HG03066 (cell line): ENCODE measurements around the gene TYMP.
"Not testable (repeated sequence)": the region's sequence is repeated elsewhere in the genome, so short reads cannot be mapped to it uniquely, and the experiment has no call there.

Experiments
- ATAC-seq: cut with Tn5 transposase; IDR thresholded peaks from one replicate; pipeline ENCODE4 v1.9.1; 2021; ENCODE audit warnings: low read depth; ENCODE audit not compliant: unreplicated experiment

The TYMP gene

GRCh38 chr22:50525858-50526107, 4.0 kb downstream of the TYMP start:
- peak; percentile 4 for ATAC-seq

DNA sequence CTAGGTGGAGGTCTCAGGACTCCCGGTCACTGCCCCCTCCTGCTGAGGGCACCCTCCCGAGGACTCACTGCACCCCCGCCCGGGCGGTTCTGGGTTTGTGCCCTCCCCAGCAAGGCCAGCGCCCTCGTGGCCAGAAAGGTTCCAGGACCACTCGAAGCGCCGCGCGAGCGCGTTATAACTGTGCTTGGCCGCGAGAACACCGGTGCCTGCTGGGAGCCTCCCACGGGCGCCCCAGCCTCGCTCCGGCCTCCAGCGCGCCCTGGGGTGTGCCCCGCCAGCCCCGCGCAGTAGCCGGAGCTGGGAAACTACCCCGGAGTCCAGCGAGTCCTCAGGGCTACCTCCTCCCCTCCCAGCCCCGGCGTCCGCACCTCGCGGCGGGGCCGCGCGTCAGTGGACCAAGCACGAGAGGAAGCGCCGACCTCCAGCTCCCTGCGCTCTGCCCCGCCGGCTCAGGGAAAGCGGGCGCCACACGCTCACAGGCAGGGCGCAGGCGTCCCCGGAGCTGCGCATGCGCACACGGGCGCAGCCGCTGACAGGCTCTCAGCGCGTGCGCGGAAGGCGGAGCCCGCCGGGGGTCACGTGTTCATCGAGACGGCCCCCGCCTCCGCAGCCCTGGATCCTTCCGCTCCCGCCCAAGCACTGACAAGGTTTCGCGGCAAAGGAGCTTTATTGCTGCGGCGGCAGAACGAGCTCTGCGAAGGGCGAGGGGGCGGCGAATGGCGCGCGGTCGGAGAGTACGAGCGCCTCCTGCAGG, 4.5 kb downstream of the TYMP start, which contains the start of gene SCO2:
Gene SCO2, minus strand, starts transcription at position 495 of the 754 bp plus-strand sequence. CDS start 1,187 bp downstream, outside the sequence.
- peak; percentile 36 for ATAC-seq

DNA sequence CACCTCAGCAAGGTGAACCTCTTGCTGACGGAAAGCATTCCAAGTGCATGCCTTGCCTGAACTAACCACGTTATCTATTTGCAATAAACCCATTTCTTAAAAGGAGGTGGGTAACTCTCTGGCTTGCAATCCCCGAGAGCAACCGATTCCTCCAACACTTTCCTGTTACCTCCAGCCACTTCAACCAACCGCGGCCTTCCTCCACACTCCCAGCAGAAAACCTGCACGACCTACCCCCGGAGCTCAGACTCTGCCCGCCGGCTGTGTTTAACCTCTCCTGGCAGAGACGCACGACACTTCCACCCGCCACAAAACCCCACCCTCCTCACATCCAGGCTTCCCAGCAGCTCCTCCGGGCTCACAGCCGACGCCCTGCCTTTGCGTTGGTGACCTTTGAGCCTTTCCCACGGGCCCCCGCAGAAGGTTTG, 5.1 kb downstream of the TYMP start:
- ATAC-seq, result no peak

DNA sequence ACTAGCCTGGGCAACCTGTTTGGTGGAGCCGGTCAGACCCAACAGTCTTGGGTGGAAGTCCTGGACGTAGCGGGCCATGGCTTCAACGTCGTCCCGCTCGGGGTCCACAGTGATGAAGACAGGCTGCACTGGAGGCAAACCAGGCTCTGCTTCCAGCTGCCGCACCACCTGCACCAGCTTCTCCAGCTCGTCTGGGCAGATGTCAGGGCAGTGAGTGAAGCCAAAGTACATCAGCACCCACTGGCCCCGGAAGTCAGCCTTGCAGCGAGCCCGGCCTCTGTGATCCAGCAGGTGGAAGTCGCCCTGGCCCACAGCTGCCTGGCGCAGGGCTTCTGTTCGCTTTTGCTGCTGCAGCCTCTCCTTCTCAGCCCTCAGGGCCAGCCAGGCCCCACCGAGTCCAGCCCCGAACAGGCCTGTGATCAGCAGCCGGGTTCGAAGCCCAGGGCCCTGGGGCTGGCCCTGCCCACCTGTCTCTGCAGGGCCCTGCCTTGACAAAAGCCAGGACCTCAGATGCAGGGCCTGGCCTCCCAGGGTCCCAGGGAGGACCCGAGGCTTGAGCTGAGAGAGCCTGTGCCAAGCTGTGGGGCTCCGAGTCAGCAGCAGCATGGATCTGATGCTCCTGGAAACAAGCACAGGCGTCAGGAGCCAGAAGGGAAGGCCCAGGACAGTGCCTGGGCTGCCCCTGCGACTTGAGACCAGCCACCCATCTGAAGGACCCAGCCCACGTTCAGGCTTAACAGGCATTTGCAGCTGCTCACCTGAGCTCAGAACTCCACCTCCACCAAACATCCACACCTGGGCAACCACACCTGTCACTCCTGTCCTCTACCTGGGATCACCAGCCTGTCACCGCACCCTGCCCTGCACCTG, 5.8 kb downstream of the TYMP start:
- no peak for ATAC-seq

GRCh38 chr22:50523458-50523805, 6.4 kb downstream of the TYMP start:
- no peak for ATAC-seq

- ATAC-seq, result no peak
These were observed 6.9 kb downstream of the TYMP start for GRCh38 chr22:50522806-50523438.

- no peak for ATAC-seq
These were observed 7.5 kb downstream of the TYMP start for GRCh38 chr22:50522208-50522805.

GRCh38 chr22:50521710-50522109, 8.1 kb downstream of the TYMP start:
- no peak for ATAC-seq

GRCh38 chr22:50520826-50521453, 8.9 kb downstream of the TYMP start:
- no peak for ATAC-seq

- ATAC-seq, result not testable (repeated sequence)
These were observed 9.6 kb downstream of the TYMP start for GRCh38 chr22:50520184-50520583.

DNA sequence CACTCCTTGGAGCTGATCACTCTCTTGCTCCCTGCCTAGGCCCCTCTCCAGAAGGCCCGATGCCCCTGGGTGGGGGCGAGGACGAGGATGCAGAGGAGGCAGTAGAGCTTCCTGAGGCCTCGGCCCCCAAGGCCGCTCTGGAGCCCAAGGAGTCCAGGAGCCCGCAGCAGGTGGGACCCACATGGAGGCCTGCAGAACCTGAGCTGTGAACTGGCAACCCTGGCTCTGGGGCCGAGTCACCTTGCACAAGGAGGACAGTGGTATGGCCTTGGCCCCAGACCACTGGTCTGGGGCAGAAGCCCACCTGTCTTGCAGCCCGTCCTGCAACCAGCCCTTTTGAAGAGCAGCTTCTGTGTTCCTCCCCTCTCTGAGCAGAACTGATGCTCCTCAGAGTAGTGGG, 10.7 kb downstream of the TYMP start:
- no peak for ATAC-seq

- no peak for ATAC-seq
These were observed 11.2 kb downstream of the TYMP start for GRCh38 chr22:50518606-50519005.

DNA sequence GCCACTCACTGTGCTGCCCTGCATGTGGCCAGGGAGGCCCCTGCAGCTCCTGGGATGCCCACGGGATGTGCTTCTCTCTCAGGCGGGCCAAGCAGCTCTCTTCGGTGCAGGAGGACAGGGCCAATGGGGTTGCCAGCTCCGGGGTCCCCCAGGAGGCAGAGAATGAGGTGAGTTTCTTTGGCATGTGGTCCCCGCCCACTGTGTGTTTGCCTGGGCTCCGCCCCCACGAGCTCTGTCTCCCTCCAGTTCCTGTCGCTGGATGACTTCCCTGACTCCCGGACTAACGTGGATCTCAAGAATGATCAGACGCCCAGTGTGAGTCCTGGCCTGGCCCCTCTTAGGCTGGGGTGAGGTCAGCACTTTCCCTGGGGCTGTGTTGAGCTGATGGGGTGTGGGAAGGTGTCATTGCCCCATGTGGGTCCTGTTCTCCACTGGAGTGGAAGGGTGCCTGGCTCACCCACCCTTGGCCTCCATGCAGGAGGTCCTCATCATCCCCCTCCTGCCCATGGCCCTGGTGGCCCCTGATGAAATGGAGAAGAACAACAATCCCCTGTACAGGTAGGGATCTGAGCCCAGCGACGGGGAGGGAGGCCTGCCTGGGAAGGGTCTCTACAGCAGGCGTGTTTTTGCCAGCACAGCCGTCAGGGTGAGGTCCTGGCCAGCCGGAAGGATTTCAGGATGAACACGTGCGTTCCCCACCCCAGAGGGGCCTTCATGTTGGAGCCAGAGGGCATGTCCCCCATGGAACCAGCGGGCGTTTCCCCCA, 12.1 kb downstream of the TYMP start:
- no peak for ATAC-seq

DNA sequence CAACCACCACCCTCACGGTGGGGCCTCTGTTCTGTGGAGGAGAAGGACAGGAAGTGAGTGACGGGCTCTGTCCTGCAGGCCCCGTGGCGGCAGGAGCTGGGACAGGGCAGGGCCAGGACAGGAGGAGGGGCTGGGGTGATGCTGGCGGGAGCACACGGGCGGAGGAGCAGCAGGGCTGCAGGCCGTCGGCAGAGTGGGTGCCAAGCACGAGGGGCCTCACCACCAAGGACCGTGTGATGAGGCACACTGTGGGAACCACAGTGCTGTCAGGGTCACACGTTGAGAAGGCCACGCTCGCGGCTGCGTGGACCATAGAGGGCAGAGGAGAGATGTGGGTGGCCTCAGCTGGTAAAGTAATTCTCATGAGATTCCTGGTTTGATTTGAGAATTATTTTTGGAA, 12.9 kb downstream of the TYMP start:
- no peak for ATAC-seq

DNA sequence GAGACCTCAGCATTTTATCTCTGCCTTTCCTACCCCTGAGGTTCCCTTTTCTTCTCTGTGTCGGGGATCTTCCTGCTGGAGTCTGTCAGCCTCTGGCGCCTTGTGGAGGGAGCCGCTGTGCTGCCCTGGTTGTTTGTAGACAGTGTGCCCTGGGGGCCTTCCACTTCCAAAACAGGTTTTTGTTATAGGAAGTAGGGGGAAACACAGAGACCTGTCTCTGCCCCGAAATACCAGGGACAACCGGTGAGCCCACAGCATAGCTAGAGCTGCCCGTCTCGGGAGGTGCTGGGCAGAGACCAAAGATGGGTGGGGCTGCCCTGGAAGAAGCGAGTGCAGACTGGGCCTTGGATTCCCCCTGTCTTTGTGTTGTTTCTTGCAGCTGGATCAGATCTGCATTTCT, 13.7 kb downstream of the TYMP start:
- no peak for ATAC-seq

DNA sequence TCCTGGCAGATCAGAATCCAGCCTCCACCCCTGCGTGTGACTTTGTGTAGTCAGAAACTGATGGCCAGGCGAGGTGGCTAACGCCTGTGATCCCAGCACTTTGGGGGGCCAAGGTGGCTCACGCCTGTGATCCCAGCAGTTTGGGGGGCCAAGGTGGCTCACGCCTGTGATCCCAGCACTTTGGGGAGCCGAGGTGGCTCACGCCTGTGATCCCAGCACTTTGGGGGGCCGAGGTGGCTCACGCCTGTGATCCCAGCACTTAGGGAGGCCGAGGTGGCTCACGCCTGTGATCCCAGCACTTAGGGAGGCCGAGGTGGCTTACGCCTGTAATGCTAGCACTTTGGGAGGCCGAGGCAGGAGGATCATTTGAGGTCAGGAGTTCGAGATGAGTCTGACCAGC, 16.6 kb downstream of the TYMP start:
- ATAC-seq, result no peak

DNA sequence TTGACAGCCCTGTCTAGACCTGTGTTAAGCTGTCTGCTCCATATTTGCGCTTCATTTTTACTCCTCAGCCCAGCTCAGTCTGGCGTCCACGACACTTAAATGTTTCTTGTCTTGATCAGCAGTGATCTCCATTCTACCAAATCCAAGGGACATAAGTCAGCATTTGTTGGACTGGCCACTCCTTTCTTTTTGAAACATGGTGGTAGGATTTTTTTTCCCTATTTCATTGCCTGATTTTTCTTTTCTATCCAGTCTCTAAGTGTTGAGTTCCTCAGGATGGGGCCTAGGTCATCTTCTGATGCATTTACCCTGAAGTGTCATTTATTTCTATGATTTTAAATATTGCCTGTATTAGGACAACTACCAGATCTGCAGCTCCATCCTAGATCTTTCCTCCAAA, 20.9 kb downstream of the TYMP start:
- no peak for ATAC-seq

GRCh38 chr22:50507991-50508884, 21.6 kb downstream of the TYMP start, which contains the start of gene NCAPH2:
Gene NCAPH2, plus strand, starts transcription at chr22:50508224. Its CDS starts 114 bp downstream, at chr22:50508338.
- peak; percentile 64 for ATAC-seq

DNA sequence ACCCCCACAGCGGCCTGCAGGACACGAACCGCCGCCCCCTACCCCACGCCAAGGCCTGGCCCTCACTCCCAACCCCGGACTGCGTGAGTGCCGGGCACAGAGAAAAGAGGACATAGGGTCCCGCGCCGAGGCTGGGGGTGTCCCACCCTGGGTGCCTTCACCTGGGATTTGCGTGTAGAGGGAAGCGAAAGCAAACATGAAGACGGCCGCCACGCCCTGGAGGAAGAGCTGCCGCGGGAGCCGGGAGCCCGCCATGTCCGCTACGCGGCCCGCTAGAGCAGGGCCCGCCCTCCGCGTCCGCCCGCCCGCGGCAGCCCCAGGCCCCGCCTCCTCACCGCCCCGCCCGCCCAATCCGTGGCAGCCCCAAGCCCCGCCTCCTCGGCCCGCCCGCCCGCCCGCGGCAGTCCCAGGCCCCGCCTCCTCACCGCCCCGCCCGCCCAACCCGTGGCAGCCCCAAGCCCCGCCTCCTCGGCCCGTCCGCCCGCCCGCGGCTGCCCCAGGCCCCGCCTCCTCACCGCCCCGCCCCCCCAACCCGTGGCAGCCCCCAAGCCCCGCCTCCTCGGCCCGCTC, 22.3 kb downstream of the TYMP start, which contains the start of gene LMF2:
Gene LMF2, minus strand, starts transcription at position 282 of the 570 bp plus-strand sequence. Its CDS starts 27 bp downstream, at position 255.
- ATAC-seq, result peak; percentile 54
